ENCODE results near the gene NCKAP5. TPM values are rescaled to one million over a fixed set of nuclear protein-coding genes. Genes with fewer than 3 reads are reported as not detected.
"Not testable (repeated sequence)": the region's sequence is repeated elsewhere in the genome, so short reads cannot be mapped to it uniquely, and the experiment has no call there.

The NCKAP5 gene
- total RNA-seq, 2 donors from 2014 or later: not detected

DNA sequence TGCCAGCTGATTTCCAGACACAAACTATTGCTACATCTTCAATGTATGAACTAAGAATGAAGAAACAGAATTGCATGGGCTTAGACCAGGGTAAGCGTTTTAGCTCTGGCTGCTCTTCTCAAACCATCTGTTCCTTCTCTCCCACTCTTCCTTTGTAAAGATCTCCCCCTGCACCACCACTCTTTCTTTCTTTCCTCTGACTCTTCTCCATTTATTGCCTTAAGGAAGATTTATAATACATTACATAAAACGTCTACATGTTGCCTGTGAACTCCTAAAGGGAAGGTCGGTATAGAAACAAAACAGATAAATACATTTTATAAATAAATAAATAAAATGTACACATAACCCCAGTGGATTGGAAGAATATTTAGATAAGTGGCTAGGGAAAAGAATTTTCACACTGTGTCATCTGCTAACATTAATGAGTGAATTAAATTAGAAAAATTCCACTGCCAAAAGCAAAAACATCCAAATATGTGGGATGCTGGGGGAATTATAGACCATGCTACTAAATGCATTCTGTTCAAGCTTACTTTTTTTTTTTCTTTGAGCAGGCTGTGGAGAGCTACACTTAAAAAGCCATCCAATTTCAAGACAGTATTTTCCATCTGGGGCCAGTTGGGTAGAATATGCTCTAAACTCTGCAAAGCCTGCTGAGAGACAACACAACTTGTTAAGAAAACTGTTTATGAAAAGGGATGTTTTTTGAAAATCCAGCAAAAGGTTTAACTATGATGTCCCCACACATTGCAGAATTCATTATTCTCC, 41.5 kb downstream of the NCKAP5 start:
- H3K36me3 Mint-ChIP-seq (ENCODE audit: low read depth): no peaks in the 10 kb centered on the region
- no peaks in the 10 kb centered on the region for H3K4me1 Mint-ChIP-seq
- peaks cover 7% of the 10 kb centered on the region for H3K27me3 Mint-ChIP-seq
- no peaks in the 10 kb centered on the region for H3K9me3 ChIP-seq (ENCODE audit: control insufficient read depth, low read length, poor library complexity, severe bottlenecking)
- ATAC-seq: no peak
- no peak overlapping the region for H3K27ac Mint-ChIP-seq
- H3K4me3 Mint-ChIP-seq: no peak overlapping the region
- DNase-seq: no peak

DNA sequence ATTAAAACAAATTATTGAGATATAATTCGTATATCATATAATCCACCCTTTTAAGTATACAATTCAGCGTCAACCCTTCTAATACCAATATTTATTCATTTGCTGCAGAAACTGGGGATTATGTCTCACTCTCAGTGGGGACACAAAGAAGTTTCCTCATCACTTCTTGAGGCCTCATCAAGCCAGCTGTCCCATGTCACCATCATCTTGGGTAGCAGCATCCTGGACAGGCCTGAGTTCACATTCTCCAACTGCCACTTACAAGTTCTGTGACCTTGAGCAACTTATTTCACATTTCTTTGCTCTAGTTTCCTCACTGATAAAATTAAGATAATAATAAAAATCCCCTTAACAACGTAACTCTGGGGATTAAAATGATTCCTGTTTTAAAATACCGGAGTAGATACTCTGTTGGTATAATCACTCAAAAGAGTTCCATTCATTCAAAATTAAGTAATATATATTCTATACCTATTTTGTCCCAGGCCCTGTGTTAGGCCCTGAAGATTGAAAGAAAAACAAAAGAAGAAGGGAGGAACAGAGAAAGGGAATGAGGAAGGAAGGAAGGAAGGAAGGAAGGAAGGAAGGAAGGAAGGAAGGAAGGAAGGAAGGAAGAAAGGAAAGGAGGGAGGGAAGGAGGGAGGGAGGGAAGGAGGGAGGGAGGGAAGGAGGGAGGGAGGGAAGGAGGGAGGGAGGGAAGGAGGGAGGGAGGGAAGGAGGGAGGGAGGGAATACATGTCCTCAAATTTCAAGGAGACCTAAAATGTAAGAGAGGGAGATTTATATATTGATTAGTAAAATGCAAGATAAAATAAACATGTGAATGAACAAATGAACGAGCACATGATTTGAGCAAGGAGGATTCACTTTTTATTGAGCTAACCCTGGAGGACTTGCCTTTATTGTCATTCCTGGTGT, 42.4 kb downstream of the NCKAP5 start:
- no peak for ATAC-seq
- no peak overlapping the region for H3K27ac Mint-ChIP-seq
- H3K4me3 Mint-ChIP-seq: no peak overlapping the region
- no peak for DNase-seq
- H3K4me1 Mint-ChIP-seq: no peaks in the 10 kb centered on the region
- no peaks in the 10 kb centered on the region for H3K9me3 ChIP-seq (ENCODE audit: control insufficient read depth, low read length, poor library complexity, severe bottlenecking)
- H3K27me3 Mint-ChIP-seq: peaks cover 9% of the 10 kb centered on the region
- no peaks in the 10 kb centered on the region for H3K36me3 Mint-ChIP-seq (ENCODE audit: low read depth)

DNA sequence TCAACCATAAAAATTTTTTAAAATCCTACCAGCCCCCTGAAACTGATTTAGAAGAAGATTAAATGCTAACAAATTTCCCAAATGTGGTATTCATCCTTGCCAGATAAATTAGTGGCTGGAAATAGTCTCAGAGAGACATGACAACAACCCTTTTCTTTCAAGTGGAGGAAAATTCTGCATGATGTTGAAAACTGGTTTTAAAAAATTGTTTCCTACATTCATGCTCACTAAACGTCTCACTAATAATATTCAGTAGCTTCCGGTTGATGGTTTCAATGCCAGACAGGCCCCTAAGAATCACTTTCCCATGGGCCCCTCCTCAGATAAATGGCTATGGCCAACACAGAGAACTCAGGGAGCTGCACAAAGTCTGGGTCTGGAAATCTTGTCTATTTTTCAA, 43.2 kb downstream of the NCKAP5 start:
- no peak for DNase-seq
- Mint-ChIP-seq H3K4me1 (no peaks in the 10 kb centered on the region), H3K4me3 (no peak overlapping the region), H3K27me3 (peaks cover 9% of the 10 kb centered on the region), H3K36me3 (ENCODE audit: low read depth) (no peaks in the 10 kb centered on the region), H3K27ac (no peak overlapping the region)
- no peak for ATAC-seq
- H3K9me3 ChIP-seq (ENCODE audit: control insufficient read depth, low read length, poor library complexity, severe bottlenecking): no peaks in the 10 kb centered on the region

DNA sequence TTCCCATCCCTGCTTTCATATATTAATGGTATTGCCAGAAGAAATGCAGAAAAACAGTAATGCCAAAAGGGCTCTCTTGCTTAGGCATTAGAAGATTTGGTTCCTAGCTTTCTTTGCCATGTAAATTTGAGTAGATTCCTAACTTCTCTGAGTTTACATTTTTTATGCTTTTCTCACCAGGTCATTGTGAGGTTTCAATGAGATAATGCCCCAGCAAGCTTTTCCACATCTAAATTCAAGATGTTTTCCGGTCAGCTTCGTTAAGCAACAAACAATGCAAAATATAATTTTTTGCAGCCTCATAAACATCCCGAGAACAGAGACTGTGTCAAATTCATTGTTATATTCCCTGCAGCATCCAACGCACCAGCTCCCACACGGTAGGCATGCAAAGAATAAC, 44.9 kb downstream of the NCKAP5 start:
- DNase-seq: no peak
- H3K27me3 Mint-ChIP-seq: peaks cover 9% of the 10 kb centered on the region
- no peak for ATAC-seq
- H3K4me3 Mint-ChIP-seq: no peak overlapping the region
- H3K9me3 ChIP-seq (ENCODE audit: control insufficient read depth, low read length, poor library complexity, severe bottlenecking): no peaks in the 10 kb centered on the region
- H3K4me1 Mint-ChIP-seq: no peaks in the 10 kb centered on the region
- no peaks in the 10 kb centered on the region for H3K36me3 Mint-ChIP-seq (ENCODE audit: low read depth)
- no peak overlapping the region for H3K27ac Mint-ChIP-seq

DNA sequence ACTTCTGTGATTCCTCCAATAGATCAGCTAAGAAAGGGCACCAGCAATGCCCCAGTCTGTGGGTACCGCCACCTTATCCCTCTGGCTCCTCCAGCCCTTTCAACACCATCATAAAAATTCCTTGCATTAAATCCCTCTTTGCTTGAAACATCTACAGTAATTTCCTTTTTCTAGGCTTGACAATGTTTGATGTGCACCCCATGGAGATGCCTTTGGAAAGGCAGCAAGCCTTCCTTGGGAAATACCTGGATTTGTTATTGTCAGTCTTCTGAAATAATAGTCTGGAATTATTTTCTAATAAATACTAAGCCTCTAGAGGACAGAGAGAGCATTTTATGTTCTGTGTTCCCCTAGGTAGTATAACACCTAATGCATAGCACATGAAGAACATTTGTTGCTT, 46.1 kb downstream of the NCKAP5 start:
- H3K9me3 ChIP-seq (ENCODE audit: control insufficient read depth, low read length, poor library complexity, severe bottlenecking): no peaks in the 10 kb centered on the region
- H3K27me3 Mint-ChIP-seq: peaks cover 9% of the 10 kb centered on the region
- no peaks in the 10 kb centered on the region for H3K4me1 Mint-ChIP-seq
- DNase-seq (no peak), ATAC-seq (no peak)
- H3K36me3 Mint-ChIP-seq (ENCODE audit: low read depth): no peaks in the 10 kb centered on the region
- H3K27ac Mint-ChIP-seq: no peak overlapping the region
- H3K4me3 Mint-ChIP-seq: no peak overlapping the region

DNA sequence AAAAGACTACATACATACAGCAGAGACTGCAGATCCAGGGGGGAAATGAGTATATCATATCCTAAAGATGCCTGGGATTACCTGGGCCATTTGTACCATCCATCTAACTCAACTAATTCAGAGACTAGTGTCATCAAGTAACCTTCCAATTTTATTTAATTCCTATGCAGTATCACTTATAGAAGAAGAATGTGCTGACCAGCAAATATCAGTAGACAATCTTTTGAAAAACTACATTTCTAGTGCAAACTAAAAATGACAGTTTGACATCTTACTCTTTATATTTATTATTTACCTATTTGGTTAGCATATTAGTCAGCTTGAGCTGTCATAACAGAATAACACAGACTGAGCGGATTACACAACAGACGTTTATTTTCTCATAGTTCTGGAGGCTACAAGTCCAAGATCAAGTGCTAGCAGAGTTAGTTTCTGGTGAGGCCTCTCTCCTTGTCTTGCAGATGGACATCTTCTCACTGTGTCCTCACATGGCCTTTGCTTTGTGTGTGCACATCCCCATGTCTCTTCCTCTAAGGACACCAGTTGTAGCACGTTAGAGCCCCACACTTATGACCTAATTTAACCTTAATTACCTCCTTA, 47.0 kb downstream of the NCKAP5 start:
- ATAC-seq: no peak
- H3K4me3 Mint-ChIP-seq: no peak overlapping the region
- H3K36me3 Mint-ChIP-seq (ENCODE audit: low read depth): no peaks in the 10 kb centered on the region
- peaks cover 9% of the 10 kb centered on the region for H3K27me3 Mint-ChIP-seq
- no peak overlapping the region for H3K27ac Mint-ChIP-seq
- DNase-seq: no peak
- no peaks in the 10 kb centered on the region for H3K4me1 Mint-ChIP-seq
- no peaks in the 10 kb centered on the region for H3K9me3 ChIP-seq (ENCODE audit: control insufficient read depth, low read length, poor library complexity, severe bottlenecking)

DNA sequence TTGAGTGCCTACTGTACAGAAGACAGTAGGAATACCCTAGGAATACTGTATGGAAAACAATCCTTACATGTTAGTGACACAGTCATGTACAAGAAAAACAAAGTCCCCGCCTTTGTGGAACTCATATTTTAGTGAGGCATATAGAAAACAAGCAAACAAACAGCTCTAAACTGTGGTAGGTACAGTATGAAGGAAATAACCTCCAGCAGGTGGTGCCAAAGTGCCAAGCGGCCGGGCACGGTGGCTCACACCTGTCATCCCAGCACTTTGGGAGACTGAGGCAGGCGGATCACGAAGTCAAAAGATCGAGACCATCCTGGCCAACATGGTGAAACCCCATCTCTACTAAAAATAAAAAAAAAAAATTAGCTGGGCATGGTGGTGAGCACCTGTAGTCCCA, 48.6 kb downstream of the NCKAP5 start:
- not testable (repeated sequence) for DNase-seq; H3K27ac Mint-ChIP-seq; H3K36me3 Mint-ChIP-seq (ENCODE audit: low read depth); H3K9me3 ChIP-seq (ENCODE audit: control insufficient read depth, low read length, poor library complexity, severe bottlenecking); H3K27me3 Mint-ChIP-seq; ATAC-seq; H3K4me1 Mint-ChIP-seq
- peak overlapping the region; percentile 46 for H3K4me3 Mint-ChIP-seq

DNA sequence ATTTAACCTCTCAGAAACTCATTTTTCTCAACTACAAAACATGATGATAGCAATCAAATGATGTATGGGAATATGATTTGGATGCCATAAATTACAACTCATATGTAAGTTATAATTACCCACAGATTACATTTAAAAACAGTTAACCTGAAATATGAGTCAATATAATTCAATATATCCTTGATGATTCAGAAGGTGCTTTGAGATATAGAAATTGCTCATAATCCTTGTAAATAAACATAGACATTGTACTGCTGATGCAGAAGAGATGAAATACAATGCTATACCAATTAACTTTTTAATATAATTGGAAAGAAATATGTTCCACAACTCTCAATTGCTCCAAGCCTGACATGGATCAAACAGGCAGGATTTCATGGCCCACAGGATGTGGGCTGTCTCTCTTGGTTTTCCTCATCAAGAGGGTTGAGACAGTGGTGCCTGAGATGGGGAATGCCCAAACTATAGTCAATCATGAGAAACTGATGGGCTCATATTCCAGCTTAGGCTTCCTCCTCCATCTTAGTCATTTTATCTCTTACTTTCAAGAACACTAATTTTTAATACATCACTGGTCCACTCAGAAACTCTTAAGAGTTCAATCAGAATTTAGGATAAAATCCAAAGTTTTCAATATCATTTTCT, 49.4 kb downstream of the NCKAP5 start:
- H3K4me1 Mint-ChIP-seq: no peaks in the 10 kb centered on the region
- H3K27me3 Mint-ChIP-seq: peaks cover 9% of the 10 kb centered on the region
- DNase-seq (no peak), ATAC-seq (no peak)
- no peaks in the 10 kb centered on the region for H3K9me3 ChIP-seq (ENCODE audit: control insufficient read depth, low read length, poor library complexity, severe bottlenecking)
- H3K36me3 Mint-ChIP-seq (ENCODE audit: low read depth): no peaks in the 10 kb centered on the region
- H3K27ac Mint-ChIP-seq: no peak overlapping the region
- H3K4me3 Mint-ChIP-seq: no peak overlapping the region

DNA sequence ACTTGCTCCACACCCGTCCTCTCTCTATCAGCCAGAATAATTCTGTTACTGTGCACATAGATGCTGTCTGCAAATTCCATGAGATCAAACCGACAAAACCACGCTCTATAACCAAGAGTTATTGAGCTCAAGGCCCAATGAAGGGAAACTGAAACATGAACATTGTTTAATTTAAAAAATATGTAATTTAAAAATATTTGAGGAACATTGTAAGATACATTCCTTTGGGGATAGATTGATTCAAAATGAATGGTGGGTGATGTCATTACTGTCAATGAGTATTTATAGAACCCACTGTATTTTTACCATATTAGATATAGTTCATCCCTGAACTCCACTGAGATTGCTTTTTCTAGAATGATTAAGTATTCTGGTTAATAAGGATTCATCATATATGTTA, 50.4 kb downstream of the NCKAP5 start:
- DNase-seq (no peak), ATAC-seq (no peak)
- H3K4me1 Mint-ChIP-seq: no peaks in the 10 kb centered on the region
- H3K27me3 Mint-ChIP-seq: peaks cover 9% of the 10 kb centered on the region
- H3K27ac Mint-ChIP-seq: no peak overlapping the region
- no peaks in the 10 kb centered on the region for H3K36me3 Mint-ChIP-seq (ENCODE audit: low read depth)
- no peak overlapping the region for H3K4me3 Mint-ChIP-seq
- H3K9me3 ChIP-seq (ENCODE audit: control insufficient read depth, low read length, poor library complexity, severe bottlenecking): no peaks in the 10 kb centered on the region

DNA sequence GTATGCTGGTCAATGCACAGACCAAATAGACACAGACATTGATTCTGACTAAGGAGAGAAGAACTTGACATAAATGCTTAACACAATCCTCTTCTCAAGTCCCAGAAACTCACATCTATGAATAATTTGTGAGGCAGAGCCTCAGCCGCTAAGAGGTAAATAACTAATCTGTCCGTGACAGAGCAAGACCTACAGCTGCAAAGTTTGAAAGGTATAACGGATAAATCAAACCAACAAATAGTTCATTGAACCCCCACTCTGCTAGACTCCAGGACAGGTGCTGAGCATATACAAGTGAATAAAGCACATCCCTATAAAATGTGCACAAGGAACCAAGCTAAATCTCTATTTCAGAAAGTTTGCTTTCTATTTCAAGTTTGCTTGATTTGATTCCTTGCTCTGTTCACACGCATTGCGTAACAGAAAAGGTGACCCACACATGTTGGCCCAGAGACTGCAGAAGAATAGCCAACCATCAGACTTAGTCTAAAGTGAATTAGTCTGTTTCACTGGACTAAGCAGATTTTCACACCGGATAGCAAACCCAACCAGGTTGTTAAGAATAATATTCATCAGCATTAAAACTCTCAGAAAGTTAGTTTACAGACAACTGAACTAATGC, 51.7 kb downstream of the NCKAP5 start:
- Mint-ChIP-seq H3K36me3 (ENCODE audit: low read depth) (no peaks in the 10 kb centered on the region), H3K4me3 (no peak overlapping the region), H3K4me1 (no peaks in the 10 kb centered on the region), H3K27me3 (no peaks in the 10 kb centered on the region), H3K27ac (no peak overlapping the region)
- ATAC-seq (no peak), DNase-seq (no peak)
- H3K9me3 ChIP-seq (ENCODE audit: control insufficient read depth, low read length, poor library complexity, severe bottlenecking): no peaks in the 10 kb centered on the region

DNA sequence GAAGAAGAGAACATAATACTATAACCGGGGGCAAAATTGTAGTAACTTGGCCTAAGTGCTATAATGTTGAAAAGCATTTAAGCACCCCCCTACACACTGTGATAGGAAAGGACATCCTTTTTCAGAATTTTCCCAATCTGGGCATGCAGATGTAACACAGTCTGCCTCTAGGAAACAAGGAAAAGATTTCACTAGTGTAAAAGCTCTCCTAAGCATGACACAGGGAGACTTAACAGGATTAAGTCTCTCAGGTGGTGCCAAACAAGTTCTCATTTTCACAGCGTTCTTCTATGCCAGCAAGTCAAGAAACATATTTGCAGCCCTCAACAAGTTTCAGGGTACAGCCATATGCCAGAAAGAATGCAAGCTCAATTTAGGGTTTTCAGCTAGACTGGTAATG, 53.0 kb downstream of the NCKAP5 start:
- Mint-ChIP-seq H3K4me1 (no peaks in the 10 kb centered on the region), H3K4me3 (no peak overlapping the region), H3K36me3 (ENCODE audit: low read depth) (no peaks in the 10 kb centered on the region), H3K27me3 (no peaks in the 10 kb centered on the region), H3K27ac (no peak overlapping the region)
- no peaks in the 10 kb centered on the region for H3K9me3 ChIP-seq (ENCODE audit: control insufficient read depth, low read length, poor library complexity, severe bottlenecking)
- ATAC-seq: no peak
- no peak for DNase-seq

DNA sequence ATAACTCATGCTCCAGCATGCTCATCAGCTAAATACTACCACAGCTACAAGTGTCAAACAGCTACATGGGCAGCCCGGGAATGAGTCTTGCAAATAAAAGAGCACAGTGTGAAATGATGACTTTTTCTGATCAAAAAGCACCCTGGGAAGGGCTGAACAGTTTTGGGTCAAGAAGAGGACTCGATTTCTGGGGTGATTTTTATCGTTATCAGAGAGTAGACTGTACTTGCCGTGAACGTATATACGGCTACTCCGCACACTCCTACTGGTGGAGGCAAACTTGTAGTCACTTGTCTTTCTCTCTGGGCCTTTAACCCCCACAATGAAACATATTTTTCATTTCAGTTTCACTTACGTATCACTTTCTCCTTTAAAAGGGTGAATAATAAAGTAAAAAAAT, 54.4 kb downstream of the NCKAP5 start:
- ATAC-seq: no peak
- no peak for DNase-seq
- no peak overlapping the region for H3K27ac Mint-ChIP-seq
- H3K4me1 Mint-ChIP-seq: no peaks in the 10 kb centered on the region
- H3K4me3 Mint-ChIP-seq: no peak overlapping the region
- H3K27me3 Mint-ChIP-seq: no peaks in the 10 kb centered on the region
- H3K36me3 Mint-ChIP-seq (ENCODE audit: low read depth): no peaks in the 10 kb centered on the region
- H3K9me3 ChIP-seq (ENCODE audit: control insufficient read depth, low read length, poor library complexity, severe bottlenecking): no peaks in the 10 kb centered on the region

DNA sequence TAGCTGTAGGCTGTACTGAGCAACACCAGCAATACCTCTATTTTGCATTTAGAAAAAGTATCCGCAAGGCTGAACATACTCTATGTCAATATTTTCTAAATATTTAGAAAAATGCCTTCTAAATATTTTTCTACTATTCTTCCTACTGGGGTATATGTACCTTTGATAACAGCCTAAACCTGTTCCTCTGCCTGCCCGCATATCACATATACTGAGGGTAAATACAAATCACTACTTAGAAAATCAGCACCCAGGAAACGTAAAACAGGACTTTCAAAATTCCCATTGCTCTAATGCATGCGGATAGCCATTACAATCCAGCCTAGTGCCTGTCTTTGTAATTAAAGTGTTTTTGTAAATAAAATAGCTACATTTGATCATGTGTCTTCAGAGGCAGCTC, 56.1 kb downstream of the NCKAP5 start:
- Mint-ChIP-seq H3K36me3 (ENCODE audit: low read depth) (no peaks in the 10 kb centered on the region), H3K27ac (no peak overlapping the region), H3K4me3 (no peak overlapping the region), H3K27me3 (no peaks in the 10 kb centered on the region), H3K4me1 (no peaks in the 10 kb centered on the region)
- DNase-seq (no peak), ATAC-seq (no peak)
- H3K9me3 ChIP-seq (ENCODE audit: control insufficient read depth, low read length, poor library complexity, severe bottlenecking): no peaks in the 10 kb centered on the region

Data from T-helper 17 cell (primary cell).